Keratinocyte (primary cell): ENCODE results near the gene CCDC83. TPM values are rescaled to one million over a fixed set of nuclear protein-coding genes. Genes with fewer than 3 reads are reported as not detected.

Experiments used
- DNase-seq: peaks from one replicate; pipeline ENCODE4 v3.0.0-alpha.2; 2011; ENCODE audit warnings: low read depth, missing footprints, low spot score
- FAIRE-seq: peaks from 2 replicates; lab custom pipeline; 2011; peaks lifted over from hg19 to GRCh38; lab: Jason Lieb, UNC
- H2AFZ ChIP-seq: 2 replicates; pipeline ENCODE4 v1.6.0; 2012; ENCODE audit warnings: low read length, control low read depth, inconsistent platforms; ENCODE audit not compliant: control insufficient read depth
- H3K27ac ChIP-seq: 2 replicates; pipeline ENCODE4 v1.5.1; 2011; ENCODE audit warnings: low read length; ENCODE audit not compliant: control insufficient read depth, insufficient read depth
- H3K27me3 ChIP-seq: 3 replicates; pipeline ENCODE4 v1.6.0; 2011; ENCODE audit warnings: low read length; ENCODE audit not compliant: control insufficient read depth, insufficient read depth; ENCODE audit errors: extremely low read depth
- H3K36me3 ChIP-seq, 2 experiments: 2 replicates in 1 of 2; 3 replicates in 1 of 2; pipeline ENCODE4 v1.5.1; 2011; ENCODE audit warnings: low read length in 2 of 2, mild to moderate bottlenecking in 1 of 2; ENCODE audit not compliant: control insufficient read depth in 2 of 2, insufficient read depth in 2 of 2; ENCODE audit errors: extremely low read depth in 1 of 2
- H3K4me1 ChIP-seq: 3 replicates; pipeline ENCODE4 v1.5.1; 2011; ENCODE audit warnings: low read length; ENCODE audit not compliant: control insufficient read depth, insufficient read depth; ENCODE audit errors: extremely low read depth
- H3K4me2 ChIP-seq: 3 replicates; pipeline ENCODE4 v1.6.0; 2011; ENCODE audit warnings: low read depth, low read length; ENCODE audit not compliant: control insufficient read depth, insufficient read depth; ENCODE audit errors: extremely low read depth
- H3K4me3 ChIP-seq, 3 experiments: fragments of 200-600 bp in 1 of 3; sonication (generic) in 1 of 3; 2 replicates in 2 of 3; 3 replicates in 1 of 3; pipeline ENCODE4 v1.5.1; 2011 to 2016; ENCODE audit warnings: low read length in 3 of 3, mild to moderate bottlenecking in 3 of 3, control low read depth in 2 of 3, inconsistent platforms in 1 of 3, low read depth in 1 of 3, mixed read lengths in 1 of 3, mixed run types in 1 of 3, moderate library complexity in 1 of 3; ENCODE audit not compliant: control insufficient read depth in 2 of 3, insufficient read depth in 2 of 3; ENCODE audit errors: extremely low read depth in 1 of 3
- H3K79me2 ChIP-seq: 2 replicates; pipeline ENCODE4 v1.6.0; 2012; ENCODE audit warnings: low read length; ENCODE audit not compliant: control insufficient read depth, insufficient read depth
- H3K9ac ChIP-seq: 3 replicates; pipeline ENCODE4 v1.6.0; 2011; ENCODE audit warnings: low read length; ENCODE audit not compliant: control insufficient read depth, insufficient read depth; ENCODE audit errors: extremely low read depth
- H3K9me1 ChIP-seq: 3 replicates; pipeline ENCODE4 v1.6.0; 2011; ENCODE audit warnings: low read length; ENCODE audit not compliant: control insufficient read depth, insufficient read depth; ENCODE audit errors: extremely low read depth
- H3K9me3 ChIP-seq: 2 replicates; pipeline ENCODE4 v1.5.1; 2012; ENCODE audit warnings: low read depth, low read length; ENCODE audit not compliant: control insufficient read depth
- H4K20me1 ChIP-seq: 3 replicates; pipeline ENCODE4 v1.6.0; 2011; ENCODE audit warnings: low read length; ENCODE audit not compliant: control insufficient read depth, insufficient read depth; ENCODE audit errors: extremely low read depth
- EZH2 ChIP-seq: IDR thresholded peaks from one replicate; pipeline ENCODE4 v1.6.1; 2012; ENCODE audit warnings: inconsistent platforms, mild to moderate bottlenecking, low read length, moderate library complexity
- dilution Hi-C: fragments of 300-500 bp; cut with MboI; formaldehyde crosslinking; loops from one replicate; pipeline ENCODE4 v1.7.0; 2020; ENCODE audit warnings: low sequenced_read_pairs; ENCODE audit not compliant: extremely low pct_ligation_motif_present
- polyA plus RNA-seq, 5 experiments: library from polyadenylated mRNA; depleted of rRNA in 3 of 5; stranded (reverse) in 3 of 5; stranded (forward) in 1 of 5; unstranded in 1 of 5; fragments of >200 nt; gene quantifications; 1 replicate in 1 of 5; 2 replicates in 3 of 5; 3 replicates in 1 of 5; pipeline versions ENCODE4 v1.2.1 to v1.2.3, GENCODE V29; 2011 to 2012; ENCODE audit warnings: missing spikeins in 2 of 5, low read depth in 1 of 5, low replicate concordance in 1 of 5
- TF ChIP-seq, protein P1 (sequence below), 3 experiments: IDR thresholded peaks in 1 of 3; conservative IDR thresholded peaks in 1 of 3; optimal IDR thresholded peaks in 1 of 3; 2 replicates in 2 of 3; 3 replicates in 1 of 3; pipeline versions ENCODE3 to v1.5.1; 2011; ENCODE audit warnings: low read length in 3 of 3, mild to moderate bottlenecking in 3 of 3, moderate library complexity in 2 of 3, control low read depth in 1 of 3, inconsistent platforms in 1 of 3; ENCODE audit not compliant: insufficient read depth in 2 of 3; ENCODE audit errors: extremely low read depth in 1 of 3

The CCDC83 gene
- polyA plus RNA-seq, 1 donor (not counting 4 experiments of a cell fraction or from before 2014, with no cell fraction given) = not detected

DNA sequence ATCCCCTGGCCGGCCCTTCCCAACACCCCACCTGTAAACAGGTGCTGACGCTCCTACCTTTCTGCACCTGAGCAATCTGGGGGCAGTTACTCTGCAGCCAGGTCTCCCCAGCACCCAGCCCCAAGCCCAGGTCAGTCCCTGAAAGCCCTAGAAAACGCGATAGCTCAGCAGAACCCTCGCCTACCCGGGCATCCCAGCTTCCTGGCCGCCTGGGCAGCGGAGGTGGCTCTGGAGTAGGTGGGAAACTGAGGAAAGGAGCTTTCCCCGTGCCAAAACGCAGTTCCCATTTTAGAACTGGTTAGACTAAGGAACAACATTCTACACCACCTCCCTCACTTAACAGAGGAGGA lies 44.7 kb upstream of the CCDC83 start:
- Histone ChIP-seq H3K9me3 (no peaks in the 10 kb centered on the region), H2AFZ (peak overlapping the region; percentile 85), H3K79me2 (no peaks in the 10 kb centered on the region), H3K9me1 (no peaks in the 10 kb centered on the region), H4K20me1 (no peaks in the 10 kb centered on the region), H3K36me3 (no peaks in the 10 kb centered on the region), H3K4me3 (peak overlapping the region; percentile 45 to 77 (median 64)), H3K9ac (peak overlapping the region; percentile 51), H3K4me1 (peaks cover 32% of the 10 kb centered on the region), H3K27me3 (no peaks in the 10 kb centered on the region), H3K27ac (no peak overlapping the region), H3K4me2 (peak overlapping the region; percentile 87)
- DNase-seq (no peak), FAIRE-seq (no peak)
- TF ChIP-seq EZH2 = peak; percentile 27
- TF ChIP-seq, protein P1, sequence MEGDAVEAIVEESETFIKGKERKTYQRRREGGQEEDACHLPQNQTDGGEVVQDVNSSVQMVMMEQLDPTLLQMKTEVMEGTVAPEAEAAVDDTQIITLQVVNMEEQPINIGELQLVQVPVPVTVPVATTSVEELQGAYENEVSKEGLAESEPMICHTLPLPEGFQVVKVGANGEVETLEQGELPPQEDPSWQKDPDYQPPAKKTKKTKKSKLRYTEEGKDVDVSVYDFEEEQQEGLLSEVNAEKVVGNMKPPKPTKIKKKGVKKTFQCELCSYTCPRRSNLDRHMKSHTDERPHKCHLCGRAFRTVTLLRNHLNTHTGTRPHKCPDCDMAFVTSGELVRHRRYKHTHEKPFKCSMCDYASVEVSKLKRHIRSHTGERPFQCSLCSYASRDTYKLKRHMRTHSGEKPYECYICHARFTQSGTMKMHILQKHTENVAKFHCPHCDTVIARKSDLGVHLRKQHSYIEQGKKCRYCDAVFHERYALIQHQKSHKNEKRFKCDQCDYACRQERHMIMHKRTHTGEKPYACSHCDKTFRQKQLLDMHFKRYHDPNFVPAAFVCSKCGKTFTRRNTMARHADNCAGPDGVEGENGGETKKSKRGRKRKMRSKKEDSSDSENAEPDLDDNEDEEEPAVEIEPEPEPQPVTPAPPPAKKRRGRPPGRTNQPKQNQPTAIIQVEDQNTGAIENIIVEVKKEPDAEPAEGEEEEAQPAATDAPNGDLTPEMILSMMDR (optimal IDR thresholded peaks at IDR 0.05 in 1 of 3, IDR thresholded peaks at IDR 0.05 in 1 of 3, conservative IDR thresholded peaks at IDR 0.05 in 1 of 3; ENCODE audit: extremely low read depth in 1 of 3, insufficient read depth in 2 of 3, low read length in 3 of 3) = no peak
- dilution Hi-C loops = no loop called here

DNA sequence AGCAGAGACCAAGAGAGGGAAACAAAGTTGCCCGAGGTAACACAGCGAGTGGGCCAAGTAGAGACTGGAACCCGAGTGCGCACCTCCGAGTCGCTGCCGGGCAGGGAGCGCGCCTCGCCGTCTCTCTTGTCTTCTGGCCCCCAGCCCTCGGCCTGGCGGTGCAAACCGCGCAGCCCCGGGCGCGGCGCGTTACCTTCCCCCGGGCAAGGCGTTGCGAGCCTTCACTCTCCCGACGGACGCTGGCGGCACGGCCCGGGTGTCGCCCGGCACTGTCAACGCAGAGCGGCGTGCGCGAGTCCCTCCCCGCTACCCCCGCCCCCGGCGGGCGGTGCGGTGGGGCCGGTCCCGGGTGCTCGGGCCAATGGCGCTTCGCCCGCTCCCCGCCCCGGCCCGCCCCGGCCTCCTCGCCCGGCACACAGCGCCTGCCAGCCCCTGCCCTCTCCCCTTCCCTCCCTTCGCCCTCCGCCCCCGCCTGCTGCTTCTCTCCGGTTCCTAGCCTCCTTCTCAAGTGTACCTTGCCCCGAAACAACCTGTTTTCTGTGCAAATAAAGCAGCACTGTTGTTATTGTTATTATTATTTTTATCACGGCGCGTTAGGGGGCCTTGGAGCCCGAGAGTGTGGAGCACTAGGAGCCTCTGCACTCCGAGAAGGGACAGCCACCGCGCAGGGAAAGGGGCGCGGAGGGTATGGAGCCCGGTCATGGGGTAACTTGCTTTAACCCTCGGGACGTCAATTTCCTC lies 44.1 kb upstream of the CCDC83 start, which contains the start of gene SYTL2:
Gene SYTL2 (minus strand): TSS at position 271 of the 741 bp plus-strand sequence. CDS start 53,416 bp downstream, outside the sequence.
- Histone ChIP-seq H3K4me2 (peak within 1 kb of the TSS; percentile 87), H3K27ac (no peak within 1 kb of the TSS), H2AFZ (peak within 1 kb of the TSS; percentile 85), H4K20me1 (no peaks in the 10 kb centered on the region), H3K27me3 (no peaks in the 10 kb centered on the region), H3K9ac (peak within 1 kb of the TSS; percentile 51), H3K9me3 (no peaks in the 10 kb centered on the region), H3K36me3 (no peaks in the 10 kb centered on the region), H3K4me1 (peaks cover 33% of the 10 kb centered on the region), H3K4me3 (peak within 1 kb of the TSS; percentile 45 to 77 (median 64)), H3K9me1 (no peaks in the 10 kb centered on the region), H3K79me2 (no peaks in the 10 kb centered on the region)
- TF ChIP-seq, protein P1 (optimal IDR thresholded peaks at IDR 0.05 in 1 of 3, IDR thresholded peaks at IDR 0.05 in 1 of 3, conservative IDR thresholded peaks at IDR 0.05 in 1 of 3; ENCODE audit: extremely low read depth in 1 of 3, insufficient read depth in 2 of 3, low read length in 3 of 3) = peak in 1 of 3 experiments; percentile 42
- no peak for TF ChIP-seq EZH2
- dilution Hi-C loops = no loop called here
- FAIRE-seq (no peak), DNase-seq (no peak)
